ENCODE data around the gene VAPB.

VAPB gene

DNA sequence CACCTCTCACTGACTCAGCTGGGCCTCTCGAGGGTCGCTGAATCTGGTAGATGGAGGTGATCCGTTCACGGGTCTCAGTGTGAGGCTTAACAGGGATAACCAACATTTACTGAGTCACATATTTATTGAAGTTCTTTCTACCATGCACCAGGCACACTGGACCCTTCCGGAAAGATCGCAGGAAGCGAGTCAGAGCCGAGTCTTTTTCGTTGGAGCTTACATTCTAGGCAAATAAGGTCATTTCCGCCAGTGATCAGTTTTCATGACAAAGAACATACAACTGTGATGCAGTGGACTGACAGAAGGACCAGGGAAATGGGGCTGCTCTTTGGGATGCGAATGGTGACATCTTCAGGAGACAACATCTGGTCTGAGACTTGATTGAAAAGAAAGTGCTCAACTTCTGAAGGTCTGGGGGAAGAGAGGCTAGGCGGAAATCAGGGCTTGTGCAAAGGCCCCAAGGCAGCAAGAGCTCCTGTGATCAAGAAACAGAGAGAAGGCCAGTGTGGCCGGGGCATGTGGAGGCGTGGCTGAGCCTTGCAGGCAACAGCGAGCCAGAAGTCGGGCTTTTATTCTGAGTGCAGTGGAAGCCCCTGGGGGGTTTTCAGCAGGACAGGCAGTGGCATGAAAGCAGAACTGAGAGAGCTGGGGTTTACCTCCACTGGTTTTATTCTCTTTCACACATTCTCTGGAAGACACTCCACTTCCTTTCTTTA lies 69.5 kb downstream of the VAPB start:
- no peak overlapping the region for H3K4me3 ChIP-seq (ENCODE audit: low read length)
- TF ChIP-seq, protein P1, sequence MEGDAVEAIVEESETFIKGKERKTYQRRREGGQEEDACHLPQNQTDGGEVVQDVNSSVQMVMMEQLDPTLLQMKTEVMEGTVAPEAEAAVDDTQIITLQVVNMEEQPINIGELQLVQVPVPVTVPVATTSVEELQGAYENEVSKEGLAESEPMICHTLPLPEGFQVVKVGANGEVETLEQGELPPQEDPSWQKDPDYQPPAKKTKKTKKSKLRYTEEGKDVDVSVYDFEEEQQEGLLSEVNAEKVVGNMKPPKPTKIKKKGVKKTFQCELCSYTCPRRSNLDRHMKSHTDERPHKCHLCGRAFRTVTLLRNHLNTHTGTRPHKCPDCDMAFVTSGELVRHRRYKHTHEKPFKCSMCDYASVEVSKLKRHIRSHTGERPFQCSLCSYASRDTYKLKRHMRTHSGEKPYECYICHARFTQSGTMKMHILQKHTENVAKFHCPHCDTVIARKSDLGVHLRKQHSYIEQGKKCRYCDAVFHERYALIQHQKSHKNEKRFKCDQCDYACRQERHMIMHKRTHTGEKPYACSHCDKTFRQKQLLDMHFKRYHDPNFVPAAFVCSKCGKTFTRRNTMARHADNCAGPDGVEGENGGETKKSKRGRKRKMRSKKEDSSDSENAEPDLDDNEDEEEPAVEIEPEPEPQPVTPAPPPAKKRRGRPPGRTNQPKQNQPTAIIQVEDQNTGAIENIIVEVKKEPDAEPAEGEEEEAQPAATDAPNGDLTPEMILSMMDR (IDR thresholded peaks at IDR 0.05; ENCODE audit: insufficient read depth, low read depth, low read length, missing control alignments), result no peak
- DNase-seq (ENCODE audit: low read depth), result peak; percentile 54

DNA sequence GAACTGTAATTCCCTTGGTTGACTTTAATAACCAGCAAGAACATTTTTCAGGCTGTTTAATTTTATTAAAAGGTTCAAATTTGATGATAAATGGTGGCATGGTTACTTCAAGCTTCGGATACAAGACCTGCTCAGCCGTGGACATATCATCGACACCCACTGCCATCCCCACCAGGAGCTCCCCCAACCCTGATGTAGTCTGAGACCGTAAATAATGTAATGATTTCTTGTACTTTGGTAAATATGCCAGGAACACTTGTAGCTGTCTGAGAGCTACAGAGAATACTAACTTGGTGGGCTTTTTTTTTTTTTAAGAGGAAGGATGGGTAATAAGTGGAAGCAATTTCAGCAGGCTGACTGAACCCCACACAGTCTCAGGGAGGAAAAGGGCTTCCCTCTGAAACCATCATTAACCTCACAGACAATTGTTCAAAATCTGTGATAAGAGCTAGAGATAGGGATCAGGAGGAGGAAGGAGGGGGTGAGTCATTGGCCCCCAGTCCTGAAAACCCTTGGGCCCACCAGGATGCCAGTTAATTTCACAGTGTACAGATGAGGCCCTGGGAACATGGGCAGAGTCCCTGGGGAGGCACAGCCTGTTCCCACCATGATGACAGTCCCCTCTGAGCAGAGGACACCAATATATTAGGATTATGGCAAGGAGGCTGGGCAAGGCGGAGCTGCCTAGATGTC lies 70.2 kb downstream of the VAPB start:
- DNase-seq (ENCODE audit: low read depth), result no peak
- H3K4me3 ChIP-seq (ENCODE audit: low read length), result no peak overlapping the region
- TF ChIP-seq, protein P1 (IDR thresholded peaks at IDR 0.05; ENCODE audit: insufficient read depth, low read depth, low read length, missing control alignments), result no peak

DNA sequence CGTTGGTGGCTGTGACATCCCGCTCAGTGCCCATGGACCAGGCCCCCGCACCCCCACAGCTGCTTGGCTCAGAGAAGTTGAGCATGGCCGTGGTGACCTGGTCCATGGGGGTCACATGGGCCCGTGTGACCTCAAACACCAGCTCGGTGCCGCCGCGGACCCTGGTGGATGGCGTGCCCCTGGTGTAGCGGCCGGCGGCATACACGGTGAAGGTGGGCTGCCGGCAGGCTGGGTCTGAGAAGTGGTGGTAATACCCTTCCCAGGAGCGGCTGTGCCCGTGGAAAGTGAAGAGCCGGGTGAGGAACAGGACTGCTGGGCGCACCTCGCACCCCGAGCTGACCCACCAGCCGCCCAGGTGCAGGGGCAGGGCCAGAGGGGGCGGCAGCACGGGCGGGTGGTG lies 72.1 kb downstream of the VAPB start:
- TF ChIP-seq, protein P1 (IDR thresholded peaks at IDR 0.05; ENCODE audit: insufficient read depth, low read depth, low read length, missing control alignments), result no peak
- DNase-seq (ENCODE audit: low read depth), result no peak
- H3K4me3 ChIP-seq (ENCODE audit: low read length), result no peak overlapping the region

DNA sequence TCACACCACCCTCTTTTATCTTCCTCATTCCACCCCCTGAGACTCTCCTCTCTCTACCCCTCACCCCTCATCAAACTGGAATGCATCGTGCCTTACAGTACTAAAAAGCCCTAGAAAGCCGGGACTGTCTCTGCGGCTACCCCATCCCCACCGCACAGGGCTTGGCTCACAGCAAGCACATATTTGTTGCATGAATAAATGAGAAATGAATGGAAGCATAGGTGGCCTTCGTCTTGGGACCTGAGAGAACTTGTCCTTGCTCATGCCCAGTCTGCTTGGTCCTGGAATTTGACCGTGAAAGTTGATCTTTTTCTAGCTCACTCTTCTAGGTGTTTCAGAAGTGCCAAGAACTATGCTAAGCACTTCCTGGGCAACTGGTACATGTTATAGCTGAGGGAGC lies 72.9 kb downstream of the VAPB start:
- DNase-seq (ENCODE audit: low read depth), result peak; percentile 93
- H3K4me3 ChIP-seq (ENCODE audit: low read length), result no peak overlapping the region
- TF ChIP-seq, protein P1 (IDR thresholded peaks at IDR 0.05; ENCODE audit: insufficient read depth, low read depth, low read length, missing control alignments), result no peak

DNA sequence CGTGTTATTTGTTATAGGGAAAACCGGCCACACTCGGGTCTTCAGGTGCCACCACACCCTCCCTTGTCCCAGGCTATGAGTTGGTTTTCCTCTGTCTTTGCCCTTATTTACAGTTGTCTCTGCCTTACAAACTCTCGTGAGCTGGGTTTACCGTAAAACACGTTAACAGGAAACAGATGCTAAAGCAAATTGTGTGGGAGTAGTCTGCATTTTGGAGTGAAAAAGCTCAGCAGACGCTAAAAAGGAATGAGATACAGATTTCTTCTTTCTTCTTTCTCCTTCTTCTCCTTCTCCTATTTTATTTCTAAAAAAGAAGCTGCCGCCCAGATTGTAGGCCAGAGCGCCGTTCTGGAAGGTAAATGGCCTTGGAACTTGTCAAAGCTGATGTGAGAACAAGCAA lies 74.2 kb downstream of the VAPB start:
- no peak overlapping the region for H3K4me3 ChIP-seq (ENCODE audit: low read length)
- no peak for DNase-seq (ENCODE audit: low read depth)
- TF ChIP-seq, protein P1 (IDR thresholded peaks at IDR 0.05; ENCODE audit: insufficient read depth, low read depth, low read length, missing control alignments), result no peak

DNA sequence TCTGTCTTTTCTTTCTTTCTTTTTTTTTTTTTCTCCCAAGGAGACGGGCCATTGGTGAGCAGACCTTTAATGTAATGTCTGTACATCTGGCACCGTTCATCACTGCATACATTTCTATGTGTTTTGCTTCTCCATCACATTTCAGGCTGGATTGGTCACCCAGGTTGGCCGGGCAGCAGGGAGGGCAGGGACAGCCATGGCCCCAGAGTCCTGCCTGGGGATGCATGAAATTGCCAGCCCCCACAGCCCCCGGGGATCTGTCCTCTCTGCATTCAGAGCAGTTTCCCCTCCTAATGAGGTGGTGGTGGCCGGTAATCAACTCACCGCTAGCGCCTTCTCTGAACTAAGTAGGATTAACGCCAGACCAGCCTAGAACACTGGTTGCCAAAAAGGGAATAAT lies 75.8 kb downstream of the VAPB start:
- TF ChIP-seq, protein P1 (IDR thresholded peaks at IDR 0.05; ENCODE audit: insufficient read depth, low read depth, low read length, missing control alignments), result no peak
- DNase-seq (ENCODE audit: low read depth), result no peak

More for the DNA sequence above, 75.8 kb downstream of the VAPB start:
- no peak overlapping the region for H3K4me3 ChIP-seq (ENCODE audit: low read length)

Measured in epithelial cell of esophagus (primary cell).